Kidney epithelial cell (primary cell): Measurements from ENCODE around the gene CCDC57. TPM values are rescaled to one million over a fixed set of nuclear protein-coding genes. Genes with fewer than 3 reads are reported as not detected.

ENCODE experiments used
- DNase-seq: peaks from one replicate; pipeline ENCODE4 v3.0.0-alpha.2; 2010; ENCODE audit warnings: low read depth
- H3K27me3 ChIP-seq: 2 replicates; pipeline ENCODE4 v1.6.0; 2011; ENCODE audit warnings: low read length; ENCODE audit not compliant: control insufficient read depth, insufficient read depth
- H3K36me3 ChIP-seq: 2 replicates; pipeline ENCODE4 v1.5.1; 2011; ENCODE audit warnings: low read length; ENCODE audit not compliant: control insufficient read depth, insufficient read depth
- H3K4me3 ChIP-seq: 2 replicates; pipeline ENCODE4 v1.5.1; 2011; ENCODE audit warnings: low read depth, mild to moderate bottlenecking, control low read depth, low read length
- CTCF ChIP-seq: IDR thresholded peaks from 2 replicates; pipeline ENCODE4 v1.5.1; 2011; ENCODE audit warnings: mild to moderate bottlenecking, moderate library complexity, low read length, control low read depth, inconsistent platforms; ENCODE audit not compliant: insufficient read depth, poor library complexity, severe bottlenecking
- total RNA-seq: library from RNA; depleted of rRNA; stranded (reverse); fragments of >200 nt; gene quantifications from 2 replicates; pipeline ENCODE4 v1.2.3, GENCODE V29; 2015

CCDC57 gene
- total RNA-seq, 1 donor from 2014 or later: 25.5 TPM

- no peaks in the 10 kb centered on the region for H3K27me3 ChIP-seq
- no peak for DNase-seq
- H3K4me3 ChIP-seq: peak overlapping the region; percentile 80
- H3K36me3 ChIP-seq: peaks cover 3% of the 10 kb centered on the region
- no peak for TF ChIP-seq CTCF
Observed at GRCh38 chr17:82052638-82053059, 160.0 kb downstream of the CCDC57 start.

GRCh38 chr17:82051776-82052637 lies 160.6 kb downstream of the CCDC57 start, which contains the start of the genes GPS1 and RFNG:
Gene GPS1 (plus strand): TSS chr17:82051898. CDS start chr17:82051932, 34 bp downstream.
Gene RFNG (minus strand): TSS chr17:82051811. CDS start chr17:82051766, 45 bp downstream.
- no peak for TF ChIP-seq CTCF
- peak; percentile 25 for DNase-seq
- Histone ChIP-seq H3K36me3 (peaks cover 3% of the 10 kb centered on the region), H3K27me3 (no peaks in the 10 kb centered on the region), H3K4me3 (peak within 1 kb of the TSS; percentile 80)

Other genes starting within 250 kb of the CCDC57 start
- 19.5 and 26.8 TPM in 2 replicates for gene ASPSCR1, start 235.2 kb downstream of the CCDC57 start, total RNA-seq
- 61.3 and 62.3 TPM in 2 replicates for gene CENPX, start 190.0 kb downstream of the CCDC57 start, total RNA-seq
- 16.1 and 22.2 TPM in 2 replicates for gene LRRC45, start 189.5 kb downstream of the CCDC57 start, total RNA-seq
- gene RAC3, start 181.2 kb downstream of the CCDC57 start, total RNA-seq: 57.4 and 64.1 TPM in 2 replicates
- 70.8 and 73.6 TPM in 2 replicates for gene DCXR, start 175.1 kb downstream of the CCDC57 start, total RNA-seq
- 72.3 and 112 TPM in 2 replicates for gene RFNG, start 161.0 kb downstream of the CCDC57 start, total RNA-seq
- gene GPS1, start 160.9 kb downstream of the CCDC57 start, total RNA-seq: 150 and 163 TPM in 2 replicates
- 147 and 177 TPM in 2 replicates for gene DUS1L, start 147.0 kb downstream of the CCDC57 start, total RNA-seq
- 202 and 249 TPM in 2 replicates for gene FASN, start 114.6 kb downstream of the CCDC57 start, total RNA-seq
- 83.4 and 85.3 TPM in 2 replicates for gene SLC16A3, start 16.2 kb upstream of the CCDC57 start, total RNA-seq
- 55.1 and 61.7 TPM in 2 replicates for gene CSNK1D, start 60.9 kb upstream of the CCDC57 start, total RNA-seq
- gene CD7, start 104.8 kb upstream of the CCDC57 start, total RNA-seq: 0.21 TPM in 1 of 2 replicates, not detected in the other
- 0.07 TPM in 1 of 2 replicates, not detected in the other for gene SECTM1, start 120.9 kb upstream of the CCDC57 start, total RNA-seq
- not detected in 2 replicates for gene TEX19, start 146.4 kb upstream of the CCDC57 start, total RNA-seq
- gene UTS2R, start 158.9 kb upstream of the CCDC57 start, total RNA-seq: not detected in 2 replicates
- gene HEXD, start 205.5 kb upstream of the CCDC57 start, total RNA-seq: 18.5 and 21.6 TPM in 2 replicates
- 29.8 TPM in 2 replicates for gene OGFOD3, start 205.7 kb upstream of the CCDC57 start, total RNA-seq
- gene CYBC1, start 237.9 kb upstream of the CCDC57 start, total RNA-seq: 76.0 and 106 TPM in 2 replicates
- gene NARF, start 245.9 kb upstream of the CCDC57 start, total RNA-seq: 59.9 and 76.3 TPM in 2 replicates